GM12878 (cell line): ENCODE results near the gene NAXE. TPM values are rescaled to one million over a fixed set of nuclear protein-coding genes. Genes with fewer than 3 reads are reported as not detected.

ENCODE experiments used
- ATAC-seq: fragments of 200-7000 bp; cut with Tn5 transposase; 3 replicates; pipeline ENCODE4 v1.9.1; 2020; ENCODE audit warnings: mild to moderate bottlenecking, moderate library complexity
- BruUV-seq: library from RNA; stranded (reverse); fragments of 400-500 nt; replicated peaks from 2 replicates; lab custom pipeline; 2021; lab: Mats Ljungman, UMichigan
- CTCF ChIA-PET: fragments of 300-600 bp; sonication (Branson Sonifier 250); formaldehyde crosslinking; extraction: SDS; loops from one replicate; lab custom pipeline; 2021; ENCODE audit warnings: inconsistent platforms; lab: Yijun Ruan, JAX
- POLR2A ChIA-PET: fragments of 350-600 bp; formaldehyde crosslinking; extraction: SDS; loops from one replicate; lab custom pipeline; 2021; ENCODE audit warnings: inconsistent platforms; lab: Charles Lee
- RAD21 ChIA-PET: fragments of 300-600 bp; sonication (Branson Sonifier 250); formaldehyde crosslinking; loops from one replicate; lab custom pipeline; 2023; ENCODE audit warnings: antibody characterized with exemption; ENCODE audit not compliant: unreplicated experiment; lab: Charles Lee
- SMC1A ChIA-PET: fragments of 300-600 bp; sonication (Branson Sonifier 250); formaldehyde crosslinking; loops from one replicate; lab custom pipeline; 2023; ENCODE audit not compliant: unreplicated experiment, uncharacterized antibody; lab: Charles Lee
- DNase-seq: peaks from one replicate; pipeline ENCODE4 v3.0.0-alpha.2; 2011; ENCODE audit warnings: low read depth, low spot score
- FAIRE-seq: peaks from 3 replicates; lab custom pipeline; 2011; peaks lifted over from hg19 to GRCh38; lab: Jason Lieb, UNC
- H2AFZ ChIP-seq: 2 replicates; pipeline ENCODE4 v1.6.0; 2011; ENCODE audit warnings: low read depth, low read length, control low read depth; ENCODE audit not compliant: control insufficient read depth
- H3K27ac ChIP-seq: 2 replicates; pipeline ENCODE4 v1.5.1; 2011; ENCODE audit warnings: control low read depth; ENCODE audit not compliant: control insufficient read depth, insufficient read depth
- H3K27me3 ChIP-seq, 2 experiments: replicated peaks in 1 of 2; 2 replicates each; pipeline versions ENCODE4 v1.6.0 to v1.6.1; 2011; ENCODE audit warnings: low read length in 1 of 2; ENCODE audit not compliant: control insufficient read depth in 2 of 2, insufficient read depth in 2 of 2
- H3K36me3 ChIP-seq, 2 experiments: 2 replicates each; pipeline ENCODE4 v1.5.1; 2011; ENCODE audit warnings: low read length in 1 of 2; ENCODE audit not compliant: control insufficient read depth in 2 of 2, insufficient read depth in 2 of 2
- H3K4me1 ChIP-seq: 2 replicates; pipeline ENCODE4 v1.6.1; 2011; ENCODE audit warnings: mild to moderate bottlenecking, low read length, moderate library complexity, mixed read lengths; ENCODE audit not compliant: control insufficient read depth, insufficient read depth
- H3K4me2 ChIP-seq: 2 replicates; pipeline ENCODE4 v1.6.0; 2011; ENCODE audit warnings: control low read depth; ENCODE audit not compliant: control insufficient read depth, insufficient read depth
- H3K4me3 ChIP-seq: fragments of 200-600 bp; sonication (generic); 2 replicates; pipeline ENCODE4 v1.5.1; 2016
- H3K79me2 ChIP-seq: 2 replicates; pipeline ENCODE4 v1.6.0; 2011; ENCODE audit warnings: low read length; ENCODE audit not compliant: control insufficient read depth, insufficient read depth
- H3K9ac ChIP-seq: 2 replicates; pipeline ENCODE4 v1.8.0; 2011; ENCODE audit warnings: low read length, control low read depth, mixed read lengths; ENCODE audit not compliant: control insufficient read depth, insufficient read depth
- H3K9me3 ChIP-seq: replicated peaks from 3 replicates; pipeline ENCODE4 v1.5.1; 2011; ENCODE audit warnings: mild to moderate bottlenecking, low read length; ENCODE audit not compliant: control insufficient read depth, insufficient read depth
- H4K20me1 ChIP-seq: 2 replicates; pipeline ENCODE4 v1.6.0; 2011; ENCODE audit not compliant: control insufficient read depth, insufficient read depth
- CHD1 ChIP-seq: IDR thresholded peaks from 2 replicates; pipeline ENCODE4 v1.6.1; 2012; ENCODE audit warnings: low read depth, low read length, improper control_type of control experiment
- GATAD2B ChIP-seq: fragments of 450-650 bp; conservative IDR thresholded peaks from 2 replicates; pipeline ENCODE4 v1.6.1; 2017; ENCODE audit warnings: low read depth, mild to moderate bottlenecking, moderate library complexity
- IKZF1 ChIP-seq: fragments of 450-650 bp; conservative IDR thresholded peaks from 2 replicates; pipeline ENCODE4 v1.6.1; 2017; ENCODE audit warnings: antibody characterized with exemption, mild to moderate bottlenecking
- NBN ChIP-seq: fragments of 450-650 bp; IDR thresholded peaks from 2 replicates; pipeline ENCODE4 v1.6.1; 2016
- NFIC ChIP-seq: IDR thresholded peaks from 2 replicates; pipeline ENCODE4 v1.6.1; 2012; ENCODE audit warnings: low read depth, mild to moderate bottlenecking, inconsistent platforms, low read length, moderate library complexity
- NFYA ChIP-seq: IDR thresholded peaks from 2 replicates; pipeline ENCODE4 v1.6.1; 2011; ENCODE audit warnings: low read depth, mild to moderate bottlenecking, low read length, improper control_type of control experiment, borderline replicate concordance
- NFYB ChIP-seq: IDR thresholded peaks from 2 replicates; pipeline ENCODE4 v1.6.1; 2011; ENCODE audit warnings: low read depth, mild to moderate bottlenecking, low read length, improper control_type of control experiment, moderate library complexity; ENCODE audit not compliant: insufficient read depth
- NRF1 ChIP-seq: conservative IDR thresholded peaks from 2 replicates; pipeline ENCODE4 v1.6.1; 2011; ENCODE audit warnings: mild to moderate bottlenecking, low read depth, low read length, improper control_type of control experiment
- RAD51 ChIP-seq: fragments of 450-650 bp; IDR thresholded peaks from 2 replicates; pipeline ENCODE4 v1.6.1; 2016; ENCODE audit warnings: moderate library complexity, mild to moderate bottlenecking, inconsistent platforms
- RB1 ChIP-seq: fragments of 450-650 bp; formaldehyde crosslinking; IDR thresholded peaks from 2 replicates; pipeline ENCODE4 v1.6.1; 2017; ENCODE audit warnings: mild to moderate bottlenecking, borderline replicate concordance
- SUPT20H ChIP-seq: IDR thresholded peaks from 2 replicates; pipeline ENCODE4 v1.6.1; 2011; ENCODE audit warnings: low read depth, mild to moderate bottlenecking, low read length, moderate library complexity, borderline replicate concordance; ENCODE audit not compliant: control insufficient read depth
- TARDBP ChIP-seq: IDR thresholded peaks from 2 replicates; pipeline ENCODE4 v1.6.1; 2016; ENCODE audit warnings: borderline replicate concordance
- YY1 ChIP-seq: IDR thresholded peaks from 2 replicates; pipeline ENCODE4 v1.6.1; 2011; ENCODE audit warnings: low read depth, mild to moderate bottlenecking, low read length
- WGBS: methylation state at CpG from one replicate; pipeline ENCODE4 v1.1.6; 2016; ENCODE audit warnings: low lambda C conversion rate; ENCODE audit not compliant: insufficient replicate concordance, insufficient coverage; ENCODE audit errors: missing lambda C conversion rate; 5-methylcytosine and 5-hydroxymethylcytosine counted together
- in situ Hi-C: fragments of 300-500 bp; cut with MboI; formaldehyde crosslinking; loops from 9 replicates; pipeline ENCODE4 v1.14.3; 2018; ENCODE audit warnings: mixed read lengths
- intact Hi-C: fragments of 100-400 bp; cut with micrococcal nuclease; formaldehyde crosslinking; loops from one replicate; pipeline ENCODE4 v1.14.2; 2022; ENCODE audit not compliant: unreplicated experiment
- polyA plus RNA-seq, 11 experiments: library from polyadenylated mRNA; depleted of rRNA in 4 of 11; unstranded in 6 of 11; stranded (reverse) in 5 of 11; fragments of >200 nt; fragmentation: Nextera tagmentation in 4 of 11; fragmentation: Illumina TruSeq in 1 of 11; extraction: Ambion mirVana in 4 of 11; extraction: Trizol in 1 of 11; gene quantifications; 1 replicate in 1 of 11; 2 replicates in 10 of 11; pipeline versions ENCODE4 v1.2.1 to v1.2.3, GENCODE V29; 2011 to 2016; ENCODE audit warnings: inconsistent platforms in 2 of 11, missing spikeins in 2 of 11, low read depth in 1 of 11
- total RNA-seq, 4 experiments: library from RNA; depleted of rRNA in 3 of 4; stranded (reverse); fragments of >200 nt in 3 of 4; fragmentation: Illumina TruSeq in 1 of 4; extraction: Trizol in 1 of 4; gene quantifications; 2 replicates each; pipeline versions ENCODE4 v1.2.1 to v1.2.3, GENCODE V29; 2013 to 2021
- TF ChIP-seq, protein P1 (sequence below): fragments of 450-650 bp; IDR thresholded peaks from 2 replicates; pipeline ENCODE4 v1.6.1; 2018; ENCODE audit warnings: mild to moderate bottlenecking, low read depth, moderate library complexity; ENCODE audit not compliant: partially characterized antibody
- TF ChIP-seq, protein P2 (sequence below): fragments of 450-650 bp; IDR thresholded peaks from 2 replicates; pipeline ENCODE4 v1.6.1; 2017; ENCODE audit warnings: antibody characterized with exemption, mild to moderate bottlenecking, moderate library complexity
- TF ChIP-seq, protein P3 (sequence below): IDR thresholded peaks from 2 replicates; pipeline ENCODE4 v1.6.1; 2011; ENCODE audit warnings: low read depth, low read length, improper control_type of control experiment, borderline replicate concordance

The NAXE gene
- total and polyA plus RNA-seq, 10 of the 15 experiments (the other 5 are each of a cell fraction or from before 2014, with no cell fraction given) = 17.8 to 93.3 (median 68.8) TPM

DNA sequence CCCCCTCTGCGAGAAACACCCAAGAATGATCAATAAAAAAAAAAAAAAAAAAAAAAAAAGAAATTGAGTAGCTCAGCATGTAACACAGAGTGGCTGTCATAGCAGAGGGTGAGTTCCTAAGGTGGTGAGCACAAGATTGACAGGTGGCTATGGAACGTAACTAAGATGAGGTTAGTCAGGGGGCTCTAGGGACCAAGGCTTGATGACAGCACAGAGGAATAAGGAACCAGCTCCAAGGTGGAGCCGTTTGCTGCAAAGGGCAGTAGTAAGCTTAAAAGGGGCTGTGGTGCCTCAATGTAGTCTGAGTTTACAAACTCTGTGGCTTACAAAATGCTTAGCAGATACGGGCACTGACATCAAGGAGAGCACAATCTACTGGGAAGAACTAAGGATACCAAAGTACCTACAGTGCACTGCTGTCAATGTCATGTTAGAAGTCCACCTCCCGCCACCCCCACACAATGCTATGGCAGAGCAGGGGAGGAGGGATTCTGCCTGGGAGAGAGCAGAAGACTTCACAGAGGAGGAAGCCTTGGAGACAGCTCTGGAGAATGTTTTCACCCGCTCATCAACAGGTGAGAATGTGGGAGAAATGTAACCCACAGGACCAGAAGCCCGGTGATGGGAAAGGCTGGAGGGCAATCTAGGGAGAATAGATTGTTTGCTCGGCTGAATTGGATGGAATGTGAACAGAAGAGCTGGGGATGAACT is 32.3 kb upstream of the NAXE start (continued):
- no peak for TF ChIP-seq NFYA
- TF ChIP-seq SUPT20H = no peak
- no peak for TF ChIP-seq IKZF1
- TF ChIP-seq, all 136 proteins: peak for 0

DNA sequence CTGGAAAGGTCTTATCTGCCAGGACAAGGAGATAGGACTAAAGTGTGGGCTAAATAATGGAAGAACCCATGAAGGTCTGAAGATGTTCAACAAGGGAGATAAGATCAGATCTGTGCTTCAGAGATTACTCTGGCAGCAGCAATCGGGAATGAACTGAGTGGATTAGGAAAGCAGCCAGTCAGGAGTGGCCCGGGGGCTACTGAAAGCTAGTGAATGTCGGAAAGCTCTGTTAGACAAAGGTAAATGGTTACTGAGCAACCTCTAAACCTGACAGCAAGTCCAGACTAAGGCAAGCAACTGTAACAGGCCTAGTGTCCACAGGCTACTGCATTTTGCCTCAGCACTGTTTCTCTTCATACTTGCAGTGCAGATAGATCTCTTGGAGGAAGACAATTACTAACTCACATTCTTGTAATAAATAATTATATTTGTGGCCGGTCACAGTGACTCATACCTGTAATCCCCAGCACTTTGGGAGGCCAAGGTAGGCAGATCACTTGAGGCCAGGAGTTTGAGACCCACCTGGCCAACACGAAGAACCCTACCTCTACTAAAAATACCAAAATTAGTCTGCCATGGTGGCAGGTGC is 31.7 kb upstream of the NAXE start:
- POLR2A ChIA-PET = no interaction called here
- no peak for DNase-seq
- WGBS = 59% methylated on average over 5 of the region's 5 CpGs
- Histone ChIP-seq H4K20me1 (no peaks in the 10 kb centered on the region), H3K4me2 (no peak overlapping the region), H3K79me2 (no peaks in the 10 kb centered on the region), H3K9ac (no peak overlapping the region), H2AFZ (no peak overlapping the region), H3K9me3 (no peaks in the 10 kb centered on the region), H3K27me3 (no peaks in the 10 kb centered on the region), H3K4me3 (no peak overlapping the region), H3K27ac (no peak overlapping the region), H3K36me3 (peaks cover 0 to 2% of the 10 kb centered on the region in 2 experiments; a peak in 1 of 4 replicates), H3K4me1 (no peaks in the 10 kb centered on the region)
- CTCF ChIA-PET = interaction anchor here (0.6 kb wide), 1 partner anchor 156 kb away, joined by 4 read pairs; no protein-coding TSS in a partner anchor
- in situ Hi-C loops (no loop called here), intact Hi-C loops (no loop called here)
- SMC1A ChIA-PET = interaction anchor here (1.1 kb wide), 1 partner anchor 11 kb away, joined by 3 read pairs; no protein-coding TSS in a partner anchor
- ATAC-seq = no peak
- no peak for FAIRE-seq
- RAD21 ChIA-PET = no interaction called here
- no TSS peak for BruUV-seq
- TF ChIP-seq YY1 (no peak), RAD51 (no peak), NBN (no peak), NFYB (no peak), NFIC (no peak), NRF1 (no peak), TARDBP (no peak), RB1 (no peak), CHD1 (no peak), GATAD2B (no peak)
- TF ChIP-seq, protein P1, sequence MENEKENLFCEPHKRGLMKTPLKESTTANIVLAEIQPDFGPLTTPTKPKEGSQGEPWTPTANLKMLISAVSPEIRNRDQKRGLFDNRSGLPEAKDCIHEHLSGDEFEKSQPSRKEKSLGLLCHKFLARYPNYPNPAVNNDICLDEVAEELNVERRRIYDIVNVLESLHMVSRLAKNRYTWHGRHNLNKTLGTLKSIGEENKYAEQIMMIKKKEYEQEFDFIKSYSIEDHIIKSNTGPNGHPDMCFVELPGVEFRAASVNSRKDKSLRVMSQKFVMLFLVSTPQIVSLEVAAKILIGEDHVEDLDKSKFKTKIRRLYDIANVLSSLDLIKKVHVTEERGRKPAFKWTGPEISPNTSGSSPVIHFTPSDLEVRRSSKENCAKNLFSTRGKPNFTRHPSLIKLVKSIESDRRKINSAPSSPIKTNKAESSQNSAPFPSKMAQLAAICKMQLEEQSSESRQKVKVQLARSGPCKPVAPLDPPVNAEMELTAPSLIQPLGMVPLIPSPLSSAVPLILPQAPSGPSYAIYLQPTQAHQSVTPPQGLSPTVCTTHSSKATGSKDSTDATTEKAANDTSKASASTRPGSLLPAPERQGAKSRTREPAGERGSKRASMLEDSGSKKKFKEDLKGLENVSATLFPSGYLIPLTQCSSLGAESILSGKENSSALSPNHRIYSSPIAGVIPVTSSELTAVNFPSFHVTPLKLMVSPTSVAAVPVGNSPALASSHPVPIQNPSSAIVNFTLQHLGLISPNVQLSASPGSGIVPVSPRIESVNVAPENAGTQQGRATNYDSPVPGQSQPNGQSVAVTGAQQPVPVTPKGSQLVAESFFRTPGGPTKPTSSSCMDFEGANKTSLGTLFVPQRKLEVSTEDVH = no peak
- TF ChIP-seq, protein P2, sequence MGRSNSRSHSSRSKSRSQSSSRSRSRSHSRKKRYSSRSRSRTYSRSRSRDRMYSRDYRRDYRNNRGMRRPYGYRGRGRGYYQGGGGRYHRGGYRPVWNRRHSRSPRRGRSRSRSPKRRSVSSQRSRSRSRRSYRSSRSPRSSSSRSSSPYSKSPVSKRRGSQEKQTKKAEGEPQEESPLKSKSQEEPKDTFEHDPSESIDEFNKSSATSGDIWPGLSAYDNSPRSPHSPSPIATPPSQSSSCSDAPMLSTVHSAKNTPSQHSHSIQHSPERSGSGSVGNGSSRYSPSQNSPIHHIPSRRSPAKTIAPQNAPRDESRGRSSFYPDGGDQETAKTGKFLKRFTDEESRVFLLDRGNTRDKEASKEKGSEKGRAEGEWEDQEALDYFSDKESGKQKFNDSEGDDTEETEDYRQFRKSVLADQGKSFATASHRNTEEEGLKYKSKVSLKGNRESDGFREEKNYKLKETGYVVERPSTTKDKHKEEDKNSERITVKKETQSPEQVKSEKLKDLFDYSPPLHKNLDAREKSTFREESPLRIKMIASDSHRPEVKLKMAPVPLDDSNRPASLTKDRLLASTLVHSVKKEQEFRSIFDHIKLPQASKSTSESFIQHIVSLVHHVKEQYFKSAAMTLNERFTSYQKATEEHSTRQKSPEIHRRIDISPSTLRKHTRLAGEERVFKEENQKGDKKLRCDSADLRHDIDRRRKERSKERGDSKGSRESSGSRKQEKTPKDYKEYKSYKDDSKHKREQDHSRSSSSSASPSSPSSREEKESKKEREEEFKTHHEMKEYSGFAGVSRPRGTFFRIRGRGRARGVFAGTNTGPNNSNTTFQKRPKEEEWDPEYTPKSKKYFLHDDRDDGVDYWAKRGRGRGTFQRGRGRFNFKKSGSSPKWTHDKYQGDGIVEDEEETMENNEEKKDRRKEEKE = no peak
- TF ChIP-seq, protein P3, sequence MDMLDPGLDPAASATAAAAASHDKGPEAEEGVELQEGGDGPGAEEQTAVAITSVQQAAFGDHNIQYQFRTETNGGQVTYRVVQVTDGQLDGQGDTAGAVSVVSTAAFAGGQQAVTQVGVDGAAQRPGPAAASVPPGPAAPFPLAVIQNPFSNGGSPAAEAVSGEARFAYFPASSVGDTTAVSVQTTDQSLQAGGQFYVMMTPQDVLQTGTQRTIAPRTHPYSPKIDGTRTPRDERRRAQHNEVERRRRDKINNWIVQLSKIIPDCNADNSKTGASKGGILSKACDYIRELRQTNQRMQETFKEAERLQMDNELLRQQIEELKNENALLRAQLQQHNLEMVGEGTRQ = no peak
